Subcutaneous abdominal adipose tissue (tissue), 5 donors: Measurements from ENCODE around the gene SEC31B.

ENCODE experiments used
- H3K27ac ChIP-seq: one replicate; pipeline ENCODE4 v1.7.0; 2013; ENCODE audit warnings: low read depth, mild to moderate bottlenecking, inconsistent platforms, low read length, moderate library complexity
- H3K27me3 ChIP-seq, 5 donors: one replicate each; pipeline ENCODE4 v1.7.0; 2013; ENCODE audit warnings: low read length in 5 of 5, inconsistent platforms in 1 of 5; ENCODE audit not compliant: control insufficient read depth in 5 of 5, insufficient read depth in 4 of 5
- H3K36me3 ChIP-seq, 5 donors: one replicate each; pipeline ENCODE4 v1.7.0; 2013; ENCODE audit warnings: low read length in 5 of 5; ENCODE audit not compliant: control insufficient read depth in 5 of 5, insufficient read depth in 5 of 5
- H3K4me1 ChIP-seq, 5 donors: one replicate each; pipeline ENCODE4 v1.7.0; 2013; ENCODE audit warnings: low read length in 5 of 5, mild to moderate bottlenecking in 3 of 5, moderate library complexity in 1 of 5; ENCODE audit not compliant: control insufficient read depth in 5 of 5, insufficient read depth in 5 of 5
- H3K4me3 ChIP-seq, 5 donors: one replicate each; pipeline ENCODE4 v1.7.0; 2013; ENCODE audit warnings: low read length in 5 of 5, low read depth in 1 of 5
- H3K9ac ChIP-seq, 5 donors: one replicate each; pipeline ENCODE4 v1.7.0; 2013; ENCODE audit warnings: low read length in 5 of 5, mild to moderate bottlenecking in 4 of 5, moderate library complexity in 3 of 5
- H3K9me3 ChIP-seq, 5 donors: one replicate each; pipeline ENCODE4 v1.7.0; 2013; ENCODE audit warnings: low read length in 5 of 5; ENCODE audit not compliant: control insufficient read depth in 5 of 5
- donor health status: healthy.
- donor health status: healthy.
- donor health status: healthy.
- donor health status: healthy.
- donor health status: healthy.

SEC31B gene

DNA sequence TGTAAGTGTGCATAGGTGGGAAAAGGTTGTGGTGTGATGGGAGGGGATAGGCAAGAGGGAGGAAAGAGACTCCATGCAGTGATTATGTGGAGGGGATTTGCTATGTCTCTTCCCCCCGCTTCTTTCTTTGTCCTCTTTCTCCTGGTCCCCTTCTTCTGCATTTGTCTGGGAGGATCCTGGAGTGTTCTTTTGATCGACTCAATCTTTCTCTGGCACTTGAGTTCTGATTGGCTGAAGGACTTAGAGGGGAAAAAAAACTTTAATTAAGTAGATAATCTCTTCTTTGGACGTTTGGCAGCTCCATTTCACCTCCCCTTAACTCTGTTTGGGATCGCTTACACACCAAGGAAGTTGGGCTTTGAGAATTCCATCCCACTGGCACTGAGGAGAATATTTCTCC is 57.0 kb downstream of the SEC31B start, which contains the start of gene WNT8B:
Gene WNT8B (plus strand): TSS at position 301 of the 400 bp plus-strand sequence. CDS start 160 bp downstream, outside the sequence.
- Histone ChIP-seq H3K27ac (no peak within 1 kb of the TSS), H3K4me1 (no peaks in the 10 kb centered on the region), H3K4me3 (no peak within 1 kb of the TSS), H3K9me3 (no peaks in the 10 kb centered on the region), H3K27me3 (no peaks in the 10 kb centered on the region), H3K36me3 (no peaks in the 10 kb centered on the region), H3K9ac (no peak within 1 kb of the TSS)

DNA sequence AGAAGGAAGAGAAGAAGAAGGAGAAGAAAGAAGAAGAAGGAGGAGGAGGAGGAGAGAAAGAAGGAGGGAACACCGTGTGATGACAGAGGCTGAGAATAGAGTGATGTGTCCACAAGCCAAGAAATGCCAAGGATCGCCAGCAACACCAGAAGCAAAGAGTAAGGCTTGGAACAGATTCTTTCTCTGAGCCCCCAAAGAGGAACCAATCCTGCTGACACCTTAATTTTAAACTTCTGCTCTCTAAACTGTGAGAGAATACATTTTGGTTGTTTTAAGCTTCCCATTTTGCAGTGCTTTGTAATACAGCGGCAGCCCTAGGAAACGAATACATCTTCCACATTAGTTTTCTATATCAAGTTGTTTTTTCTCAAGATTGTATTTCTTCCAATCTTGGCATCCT is 70.7 kb downstream of the SEC31B start:
- H3K27me3 ChIP-seq, result peaks cover 0 to 4% (median 0%) of the 10 kb centered on the region in 5 donors
- H3K27ac ChIP-seq, result no peak overlapping the region
- H3K4me1 ChIP-seq, result no peaks in the 10 kb centered on the region
- H3K4me3 ChIP-seq, result no peak overlapping the region
- H3K9me3 ChIP-seq, result peaks cover 0 to 5% (median 4%) of the 10 kb centered on the region in 5 donors
- H3K36me3 ChIP-seq, result no peaks in the 10 kb centered on the region
- H3K9ac ChIP-seq, result no peak overlapping the region

DNA sequence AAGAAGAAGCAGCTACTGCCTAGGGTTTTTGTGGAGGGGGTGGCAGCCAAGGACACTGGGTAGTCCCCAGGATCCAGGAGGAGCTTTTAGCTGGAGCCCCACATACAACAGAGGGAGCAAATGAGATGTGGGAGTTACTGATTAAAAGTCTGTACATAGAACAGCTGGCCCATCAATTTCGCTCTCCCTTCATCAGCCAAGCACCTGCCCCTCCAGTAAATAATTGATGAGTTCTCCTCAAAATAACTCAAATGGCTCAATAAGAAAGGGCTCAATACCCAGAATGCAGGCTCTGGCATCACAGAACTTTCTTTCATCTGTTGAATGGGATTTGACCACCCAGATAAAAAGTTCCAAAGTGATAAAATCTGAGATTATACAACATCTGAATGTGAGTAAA is 72.0 kb downstream of the SEC31B start:
- Histone ChIP-seq H3K36me3 (no peaks in the 10 kb centered on the region), H3K4me1 (no peaks in the 10 kb centered on the region), H3K9ac (no peak overlapping the region), H3K9me3 (peaks cover 0 to 5% (median 4%) of the 10 kb centered on the region in 5 donors), H3K27ac (no peak overlapping the region), H3K27me3 (peaks cover 0 to 4% (median 0%) of the 10 kb centered on the region in 5 donors), H3K4me3 (no peak overlapping the region)

DNA sequence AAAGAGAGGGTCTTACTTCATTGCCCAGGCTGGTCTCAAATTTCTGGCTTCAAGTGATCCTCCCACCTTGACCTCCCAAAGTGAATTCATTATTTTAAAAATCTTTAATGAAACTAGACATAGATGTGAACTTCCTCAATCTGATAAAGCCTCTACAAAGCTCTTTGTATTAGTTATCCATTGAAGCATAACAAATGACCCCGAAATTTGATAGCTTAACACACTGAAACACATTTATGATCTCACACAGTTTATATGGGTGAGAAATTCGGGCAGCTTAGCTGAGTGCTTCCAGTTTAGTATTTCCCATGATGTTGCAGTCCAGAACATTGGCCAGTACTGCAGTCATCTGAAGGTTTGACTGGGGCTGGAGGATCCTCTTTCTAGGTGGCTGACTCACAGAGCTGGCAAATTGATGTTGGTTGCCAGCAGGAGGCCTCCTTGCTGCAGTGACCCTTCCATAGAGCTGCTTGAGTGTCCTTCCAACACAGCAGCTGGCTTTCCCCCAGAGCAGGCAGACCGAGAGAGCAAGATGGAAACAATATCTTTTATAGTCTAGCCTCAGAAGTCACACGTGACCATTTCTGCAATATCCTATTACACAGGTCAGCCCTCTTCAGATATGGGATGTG is 73.4 kb downstream of the SEC31B start:
- Histone ChIP-seq H3K27me3 (no peaks in the 10 kb centered on the region), H3K9ac (no peak overlapping the region), H3K27ac (no peak overlapping the region), H3K4me1 (no peaks in the 10 kb centered on the region), H3K36me3 (no peaks in the 10 kb centered on the region), H3K9me3 (peaks cover 0 to 5% (median 4%) of the 10 kb centered on the region in 5 donors), H3K4me3 (peak overlapping the region in 1 of 5 donors; percentile 37)

DNA sequence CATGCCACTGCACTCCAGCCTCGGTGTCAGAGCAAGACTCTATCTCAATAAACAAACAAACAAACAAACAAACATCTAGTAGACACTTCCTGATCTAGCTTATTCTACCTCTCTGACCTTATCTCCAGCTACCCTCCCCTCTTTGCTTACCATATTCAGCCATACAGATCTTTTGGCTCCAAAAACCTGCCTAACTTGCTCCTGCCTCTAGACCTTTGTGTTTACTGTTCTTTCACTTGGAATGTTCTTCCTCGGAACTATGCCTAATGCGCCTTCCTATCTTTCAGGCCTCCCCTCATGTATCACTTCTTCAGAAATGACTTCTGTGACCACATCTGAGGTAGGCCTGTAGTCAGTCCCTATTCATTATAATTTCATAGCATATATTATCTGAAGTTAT is 77.1 kb downstream of the SEC31B start:
- no peaks in the 10 kb centered on the region for H3K36me3 ChIP-seq
- no peak overlapping the region for H3K27ac ChIP-seq
- no peaks in the 10 kb centered on the region for H3K27me3 ChIP-seq
- H3K9ac ChIP-seq, result no peak overlapping the region
- no peak overlapping the region for H3K4me3 ChIP-seq
- H3K9me3 ChIP-seq, result peaks cover 0 to 5% (median 4%) of the 10 kb centered on the region in 5 donors
- H3K4me1 ChIP-seq, result no peaks in the 10 kb centered on the region

DNA sequence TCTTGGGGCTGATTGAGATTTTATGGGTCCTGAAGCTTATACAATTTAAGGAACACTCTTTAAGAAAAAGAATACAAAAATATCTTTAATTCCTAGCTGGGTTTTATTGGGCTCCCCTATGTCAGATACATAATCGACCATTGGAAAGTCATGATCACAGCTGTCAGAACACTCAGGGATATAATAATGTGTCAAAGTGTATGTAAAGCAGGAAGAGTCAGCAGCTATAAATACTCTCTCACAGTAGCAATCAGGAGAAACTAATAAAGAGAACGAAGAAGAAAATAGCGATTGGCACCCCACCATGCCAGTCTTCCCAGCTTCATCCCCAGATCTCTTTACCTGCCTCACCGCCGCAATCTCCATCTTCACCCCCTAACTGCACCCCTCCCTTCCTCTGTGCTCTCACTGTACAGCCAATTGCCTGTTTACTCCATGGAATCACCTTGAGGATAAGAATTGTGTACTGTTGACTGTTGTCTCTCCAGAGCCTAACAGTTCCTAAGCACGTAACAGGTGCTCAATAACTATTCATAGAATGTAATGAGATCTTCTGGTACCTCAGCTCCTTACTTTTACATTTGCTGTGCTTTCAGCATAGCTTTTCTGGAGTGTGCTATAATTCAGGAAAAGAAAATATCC is 80.9 kb downstream of the SEC31B start:
- H3K27ac ChIP-seq, result no peak overlapping the region

More for the DNA sequence above, 80.9 kb downstream of the SEC31B start:
- Histone ChIP-seq H3K36me3 (no peaks in the 10 kb centered on the region), H3K9me3 (no peaks in the 10 kb centered on the region), H3K4me3 (no peak overlapping the region), H3K27me3 (no peaks in the 10 kb centered on the region), H3K4me1 (no peaks in the 10 kb centered on the region), H3K9ac (no peak overlapping the region)
